IMR-90 (cell line): ENCODE measurements around the gene EMP1. TPM values are rescaled to one million over a fixed set of nuclear protein-coding genes. Genes with fewer than 3 reads are reported as not detected.
A peak's percentile ranks its signal among the peaks of the same experiment; 100 is the strongest.

Experiments used
- ATAC-seq: fragments of 200-7000 bp; cut with Tn5 transposase; 2 replicates; pipeline ENCODE4 v1.9.1; 2020; ENCODE audit warnings: low read depth, mild to moderate bottlenecking, moderate library complexity
- BruUV-seq: library from RNA; stranded (reverse); fragments of 400-500 nt; replicated peaks from 2 replicates; lab custom pipeline; 2021; lab: Mats Ljungman, UMichigan
- CTCF ChIA-PET: fragments of 300-600 bp; formaldehyde crosslinking; extraction: SDS; loops from one replicate; lab custom pipeline; 2021; ENCODE audit warnings: antibody characterized with exemption; lab: Yijun Ruan, JAX
- POLR2A ChIA-PET: fragments of 300-600 bp; sonication (Branson Sonifier 250); formaldehyde crosslinking; loops from one replicate; lab custom pipeline; 2022; ENCODE audit warnings: antibody characterized with exemption; ENCODE audit not compliant: unreplicated experiment; lab: Charles Lee
- DNase-seq: peaks from one replicate; pipeline ENCODE4 v3.0.0; 2013
- H2AFZ ChIP-seq: replicated peaks from 2 replicates; pipeline ENCODE3; 2013; ENCODE audit warnings: low read length, mild to moderate bottlenecking; ENCODE audit not compliant: poor library complexity
- H2AK5ac ChIP-seq: 2 replicates; pipeline ENCODE4 v1.6.1; 2013; ENCODE audit warnings: low read depth, low read length, inconsistent platforms
- H2AK9ac ChIP-seq: replicated peaks from 2 replicates; pipeline ENCODE3; 2013; ENCODE audit warnings: mild to moderate bottlenecking, low read depth, low read length, moderate library complexity; ENCODE audit not compliant: poor library complexity
- H2BK120ac ChIP-seq: 2 replicates; pipeline ENCODE4 v1.6.1; 2013; ENCODE audit warnings: low read depth, low read length, inconsistent platforms
- H2BK15ac ChIP-seq: 3 replicates; pipeline ENCODE4 v1.6.1; 2013; ENCODE audit warnings: low read depth, low read length, inconsistent platforms
- H2BK20ac ChIP-seq: 2 replicates; pipeline ENCODE4 v1.6.1; 2013; ENCODE audit warnings: low read depth, mild to moderate bottlenecking, inconsistent platforms, low read length, moderate library complexity
- H2BK5ac ChIP-seq: 2 replicates; pipeline ENCODE4 v1.6.1; 2013; ENCODE audit warnings: mild to moderate bottlenecking, low read depth, low read length, inconsistent platforms; ENCODE audit not compliant: poor library complexity, severe bottlenecking
- H3K14ac ChIP-seq: replicated peaks from 2 replicates; pipeline ENCODE4 v1.6.1; 2013; ENCODE audit warnings: low read depth, low read length, inconsistent platforms
- H3K18ac ChIP-seq: 2 replicates; pipeline ENCODE4 v1.6.1; 2013; ENCODE audit warnings: low read depth, low read length, control low read depth
- H3K23ac ChIP-seq: 2 replicates; pipeline ENCODE4 v1.6.1; 2013; ENCODE audit warnings: low read depth, low read length, inconsistent platforms
- H3K27ac ChIP-seq: 2 replicates; pipeline ENCODE4 v1.5.1; 2013; ENCODE audit warnings: mild to moderate bottlenecking, control low read depth, low read length; ENCODE audit not compliant: insufficient read depth
- H3K27me3 ChIP-seq: 2 replicates; pipeline ENCODE4 v1.6.1; 2013; ENCODE audit warnings: low read length; ENCODE audit not compliant: control insufficient read depth, insufficient read depth
- H3K36me3 ChIP-seq: 2 replicates; pipeline ENCODE4 v1.6.1; 2013; ENCODE audit warnings: low read length, mixed read lengths; ENCODE audit not compliant: control insufficient read depth, insufficient read depth
- H3K4ac ChIP-seq: 2 replicates; pipeline ENCODE4 v1.6.1; 2013; ENCODE audit warnings: low read depth, low read length, inconsistent platforms
- H3K4me1 ChIP-seq: 2 replicates; pipeline ENCODE4 v1.6.1; 2013; ENCODE audit warnings: low read length, mixed read lengths; ENCODE audit not compliant: control insufficient read depth, insufficient read depth
- H3K4me2 ChIP-seq: 2 replicates; pipeline ENCODE4 v1.6.1; 2013; ENCODE audit warnings: low read depth, mild to moderate bottlenecking, control low read depth, low read length, moderate library complexity
- H3K4me3 ChIP-seq: 2 replicates; pipeline ENCODE4 v1.5.1; 2013; ENCODE audit warnings: low read depth, mild to moderate bottlenecking, control low read depth, low read length, moderate library complexity; ENCODE audit not compliant: insufficient read depth
- H3K56ac ChIP-seq: 2 replicates; pipeline ENCODE4 v1.6.1; 2013; ENCODE audit warnings: low read length, inconsistent platforms; ENCODE audit not compliant: insufficient read depth; ENCODE audit errors: extremely low read depth
- H3K79me1 ChIP-seq, 2 experiments: 2 replicates each; pipeline ENCODE4 v1.6.1; 2013; ENCODE audit warnings: low read length in 2 of 2, inconsistent platforms in 1 of 2, low read depth in 1 of 2
- H3K9ac ChIP-seq: 2 replicates; pipeline ENCODE4 v1.6.1; 2013; ENCODE audit warnings: low read depth, low read length, control low read depth
- H3K9me1 ChIP-seq: 2 replicates; pipeline ENCODE4 v1.6.1; 2013; ENCODE audit warnings: low read length, inconsistent platforms; ENCODE audit not compliant: insufficient read depth
- H3K9me3 ChIP-seq: 2 replicates; pipeline ENCODE4 v1.6.1; 2013; ENCODE audit warnings: low read length; ENCODE audit not compliant: control insufficient read depth, insufficient read depth
- H4K20me1 ChIP-seq: 2 replicates; pipeline ENCODE4 v1.6.1; 2013; ENCODE audit warnings: low read length, inconsistent platforms; ENCODE audit not compliant: insufficient read depth
- H4K5ac ChIP-seq: 2 replicates; pipeline ENCODE4 v1.6.1; 2013; ENCODE audit warnings: mild to moderate bottlenecking, low read depth, low read length, control low read depth
- H4K8ac ChIP-seq, 2 experiments: 2 replicates each; pipeline ENCODE4 v1.6.1; 2013; ENCODE audit warnings: low read depth in 2 of 2, low read length in 2 of 2, control low read depth in 1 of 2, inconsistent platforms in 1 of 2
- H4K91ac ChIP-seq: 2 replicates; pipeline ENCODE4 v1.6.1; 2013; ENCODE audit warnings: low read depth, low read length, inconsistent platforms; ENCODE audit not compliant: insufficient read depth
- BHLHE40 ChIP-seq: fragments of 150-350 bp; IDR thresholded peaks from 2 replicates; pipeline ENCODE4 v1.6.1; 2016; ENCODE audit warnings: mild to moderate bottlenecking, low read depth, low read length
- CEBPB ChIP-seq: IDR thresholded peaks from 2 replicates; pipeline ENCODE4 v1.6.1; 2012; ENCODE audit warnings: low read depth, low read length, improper control_type of control experiment
- CHD1 ChIP-seq: IDR thresholded peaks from 2 replicates; pipeline ENCODE4 v1.6.1; 2012; ENCODE audit warnings: low read depth, low read length, improper control_type of control experiment
- FOS ChIP-seq: fragments of 150-350 bp; IDR thresholded peaks from 2 replicates; pipeline ENCODE4 v1.6.1; 2016; ENCODE audit warnings: low read depth, low read length
- MAFK ChIP-seq: IDR thresholded peaks from 2 replicates; pipeline ENCODE4 v1.6.1; 2012; ENCODE audit warnings: low read depth, low read length, improper control_type of control experiment
- MAZ ChIP-seq: IDR thresholded peaks from 2 replicates; pipeline ENCODE4 v1.6.1; 2012; ENCODE audit warnings: low read depth, mild to moderate bottlenecking, low read length, improper control_type of control experiment, moderate library complexity, borderline replicate concordance
- MXI1 ChIP-seq: IDR thresholded peaks from 2 replicates; pipeline ENCODE4 v1.6.1; 2012; ENCODE audit warnings: low read depth, mild to moderate bottlenecking, low read length, moderate library complexity, borderline replicate concordance
- NFE2L2 ChIP-seq: fragments of 150-350 bp; IDR thresholded peaks from 2 replicates; pipeline ENCODE4 v1.6.1; 2016; ENCODE audit warnings: low read depth, mild to moderate bottlenecking, low read length
- POLR2A ChIP-seq: IDR thresholded peaks from 2 replicates; pipeline ENCODE4 v1.6.1; 2012; ENCODE audit warnings: mild to moderate bottlenecking, low read depth, low read length
- RAD21 ChIP-seq: IDR thresholded peaks from 2 replicates; pipeline ENCODE4 v1.6.1; 2012; ENCODE audit warnings: low read length, improper control_type of control experiment
- RCOR1 ChIP-seq: IDR thresholded peaks from 2 replicates; pipeline ENCODE4 v1.6.1; 2012; ENCODE audit warnings: mild to moderate bottlenecking, low read length, improper control_type of control experiment; ENCODE audit not compliant: insufficient replicate concordance
- RFX5 ChIP-seq: IDR thresholded peaks from 2 replicates; pipeline ENCODE4 v1.8.0; 2012; ENCODE audit warnings: low read depth, mild to moderate bottlenecking, low read length, moderate library complexity
- SMC3 ChIP-seq: fragments of 150-350 bp; IDR thresholded peaks from 2 replicates; pipeline ENCODE4 v1.6.1; 2016; ENCODE audit warnings: low read depth, mild to moderate bottlenecking, antibody characterized with exemption, low read length, moderate library complexity
- USF2 ChIP-seq: fragments of 150-350 bp; IDR thresholded peaks from 2 replicates; pipeline ENCODE4 v1.6.1; 2017; ENCODE audit warnings: mild to moderate bottlenecking, antibody characterized with exemption, low read length, low read depth
- WGBS, 2 experiments: methylation state at CpG; one replicate each; pipeline versions ENCODE4 v1.1.5 to v1.1.7; 2013; ENCODE audit warnings: missing lambda C conversion rate in 2 of 2; ENCODE audit not compliant: insufficient read length in 1 of 2; ENCODE audit errors: extremely low coverage in 2 of 2; 5-methylcytosine and 5-hydroxymethylcytosine counted together
- dilution Hi-C: fragments of 300-500 bp; cut with HindIII; formaldehyde crosslinking; loops from one replicate; pipeline ENCODE4 v1.14.3; 2018; ENCODE audit warnings: low sequenced_read_pairs; ENCODE audit not compliant: unreplicated experiment
- in situ Hi-C: fragments of 300-500 bp; cut with MboI; formaldehyde crosslinking; loops from 3 replicates; pipeline ENCODE4 v1.14.3; 2019; ENCODE audit warnings: low sequenced_read_pairs, inconsistent platforms, mixed read lengths
- intact Hi-C: fragments of 100-400 bp; cut with micrococcal nuclease; formaldehyde crosslinking; loops from 2 replicates; pipeline ENCODE4 v1.10.0; 2022
- polyA plus RNA-seq, 3 experiments: library from polyadenylated mRNA; depleted of rRNA; stranded (reverse); fragments of >200 nt; gene quantifications; 2 replicates each; pipeline ENCODE4 v1.2.3, GENCODE V29; 2012; ENCODE audit warnings: low replicate concordance in 1 of 3
- total RNA-seq: library from RNA; depleted of rRNA; stranded (reverse); fragments of >200 nt; gene quantifications from 2 replicates; pipeline ENCODE4 v1.2.3, GENCODE V29; 2012
- TF ChIP-seq, protein P1 (sequence below): conservative IDR thresholded peaks from 2 replicates; pipeline ENCODE4 v1.5.1; 2012; ENCODE audit warnings: mild to moderate bottlenecking, low read depth, low read length, improper control_type of control experiment
- TF ChIP-seq, protein P2 (sequence below): fragments of 150-350 bp; IDR thresholded peaks from 2 replicates; pipeline ENCODE4 v1.6.1; 2016; ENCODE audit warnings: low read depth, mild to moderate bottlenecking, low read length, moderate library complexity, borderline replicate concordance

The EMP1 gene
- total and polyA plus RNA-seq, 2 of the 4 experiments (the other 2 are of a cell fraction): 137 to 201 TPM

- Histone ChIP-seq H3K27ac (no peak overlapping the region), H4K91ac (no peak overlapping the region), H3K4me3 (no peak overlapping the region), H4K20me1 (no peaks in the 10 kb centered on the region), H3K56ac (no peak overlapping the region), H2AK5ac (no peak overlapping the region), H2AFZ (no peak overlapping the region), H3K9me3 (no peaks in the 10 kb centered on the region), H2BK120ac (no peak overlapping the region), H3K18ac (no peak overlapping the region), H3K9ac (no peak overlapping the region), H3K36me3 (no peaks in the 10 kb centered on the region), H2BK5ac (no peak overlapping the region), H4K8ac (no peak overlapping the region), H2BK20ac (no peak overlapping the region), H3K27me3 (0 out of 2 replicates have a peak, but pooled peaks cover 2% of the 10 kb centered on the region), H4K5ac (no peak overlapping the region), H3K4ac (no peak overlapping the region), H3K4me2 (no peak overlapping the region), H2BK15ac (no peak overlapping the region), H3K4me1 (peaks cover 5% of the 10 kb centered on the region; the same call in 1 of the 2 replicates), H3K14ac (no peak overlapping the region), H2AK9ac (peak overlapping the region; percentile 19), H3K79me1 (no peaks in the 10 kb centered on the region), H3K23ac (no peak overlapping the region), H3K9me1 (no peaks in the 10 kb centered on the region)
- in situ Hi-C loops: no loop called here
- intact Hi-C loops: no loop called here
- DNase-seq: no peak
- ChIA-PET POLR2A (no interaction called here), CTCF (no interaction called here)
- ATAC-seq: no peak
- WGBS, 2 experiments: 50% methylated on average over 1 of the region's 3 CpGs; no CpG with 5 or more reads in 1 of the 2 experiments
- dilution Hi-C loops: no loop called here
- BruUV-seq: no TSS peak
- no peak for TF ChIP-seq SMC3
- TF ChIP-seq RFX5: no peak
- no peak for TF ChIP-seq NFE2L2
- no peak for TF ChIP-seq BHLHE40
- no peak for TF ChIP-seq POLR2A
- TF ChIP-seq, protein P1, sequence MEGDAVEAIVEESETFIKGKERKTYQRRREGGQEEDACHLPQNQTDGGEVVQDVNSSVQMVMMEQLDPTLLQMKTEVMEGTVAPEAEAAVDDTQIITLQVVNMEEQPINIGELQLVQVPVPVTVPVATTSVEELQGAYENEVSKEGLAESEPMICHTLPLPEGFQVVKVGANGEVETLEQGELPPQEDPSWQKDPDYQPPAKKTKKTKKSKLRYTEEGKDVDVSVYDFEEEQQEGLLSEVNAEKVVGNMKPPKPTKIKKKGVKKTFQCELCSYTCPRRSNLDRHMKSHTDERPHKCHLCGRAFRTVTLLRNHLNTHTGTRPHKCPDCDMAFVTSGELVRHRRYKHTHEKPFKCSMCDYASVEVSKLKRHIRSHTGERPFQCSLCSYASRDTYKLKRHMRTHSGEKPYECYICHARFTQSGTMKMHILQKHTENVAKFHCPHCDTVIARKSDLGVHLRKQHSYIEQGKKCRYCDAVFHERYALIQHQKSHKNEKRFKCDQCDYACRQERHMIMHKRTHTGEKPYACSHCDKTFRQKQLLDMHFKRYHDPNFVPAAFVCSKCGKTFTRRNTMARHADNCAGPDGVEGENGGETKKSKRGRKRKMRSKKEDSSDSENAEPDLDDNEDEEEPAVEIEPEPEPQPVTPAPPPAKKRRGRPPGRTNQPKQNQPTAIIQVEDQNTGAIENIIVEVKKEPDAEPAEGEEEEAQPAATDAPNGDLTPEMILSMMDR: no peak
- no peak for TF ChIP-seq USF2
- no peak for TF ChIP-seq CEBPB
- TF ChIP-seq CHD1: no peak
- no peak for TF ChIP-seq FOS
- no peak for TF ChIP-seq MAFK
- no peak for TF ChIP-seq RCOR1
- no peak for TF ChIP-seq MAZ
- TF ChIP-seq RAD21: no peak
- no peak for TF ChIP-seq MXI1
- TF ChIP-seq, protein P2, sequence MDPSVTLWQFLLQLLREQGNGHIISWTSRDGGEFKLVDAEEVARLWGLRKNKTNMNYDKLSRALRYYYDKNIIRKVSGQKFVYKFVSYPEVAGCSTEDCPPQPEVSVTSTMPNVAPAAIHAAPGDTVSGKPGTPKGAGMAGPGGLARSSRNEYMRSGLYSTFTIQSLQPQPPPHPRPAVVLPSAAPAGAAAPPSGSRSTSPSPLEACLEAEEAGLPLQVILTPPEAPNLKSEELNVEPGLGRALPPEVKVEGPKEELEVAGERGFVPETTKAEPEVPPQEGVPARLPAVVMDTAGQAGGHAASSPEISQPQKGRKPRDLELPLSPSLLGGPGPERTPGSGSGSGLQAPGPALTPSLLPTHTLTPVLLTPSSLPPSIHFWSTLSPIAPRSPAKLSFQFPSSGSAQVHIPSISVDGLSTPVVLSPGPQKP: no peak
Observed at GRCh38 chr12:13258717-13259119, 62.2 kb downstream of the EMP1 start.
